ENCODE data around the gene OSBPL2. TPM values are rescaled to one million over a fixed set of nuclear protein-coding genes. Genes with fewer than 3 reads are reported as not detected.

The OSBPL2 gene
- total RNA-seq, 1 experiment from 2014 or later: 36.9 TPM

GRCh38 chr20:62344092-62344491 is 105.8 kb downstream of the OSBPL2 start:
- ChIA-PET RAD21 (ENCODE audit: low non-redundant PET in 1 of 2, low total read pairs in 2 of 2, uncharacterized antibody in 2 of 2, unreplicated experiment in 2 of 2) (no interaction called here), CTCF (interaction anchor here (0.6 kb wide), 1 partner anchor 29 kb away, joined by 3 read pairs; no protein-coding TSS in a partner anchor), POLR2A (no interaction called here)
- Histone ChIP-seq H3K79me2 (ENCODE audit: insufficient read depth, low read length) (peaks cover 5% of the 10 kb centered on the region; the same call in 1 of the 2 replicates), H3K4me1 (ENCODE audit: control insufficient read depth in 1 of 2, insufficient read depth in 2 of 2, low read length in 2 of 2) (no peaks in the 10 kb centered on the region), H3K9me3 (ENCODE audit: control insufficient read depth in 1 of 2, insufficient read depth in 1 of 2, low read depth in 1 of 2, low read length in 2 of 2) (no peaks in the 10 kb centered on the region), H3K36me3 (ENCODE audit: control insufficient read depth in 1 of 2, insufficient read depth in 2 of 2, low read length in 2 of 2) (peaks cover 22 to 48% of the 10 kb centered on the region in 2 experiments; a peak in 3 of 4 replicates), H3K4me3 (replicated peaks in 1 of 2; ENCODE audit: low read depth in 1 of 2, low read length in 2 of 2) (no peak overlapping the region), H3K4me2 (ENCODE audit: low read length) (no peak overlapping the region), H4K20me1 (ENCODE audit: insufficient read depth) (no peaks in the 10 kb centered on the region; the same call in 1 of the 2 replicates), H3K27me3 (ENCODE audit: insufficient read depth, low read length) (no peaks in the 10 kb centered on the region), H3K9ac (ENCODE audit: low read length) (no peak overlapping the region), H2AFZ (ENCODE audit: low read depth, low read length, poor library complexity, severe bottlenecking) (no peak overlapping the region), H3K9me2 (ENCODE audit: insufficient read depth) (no peaks in the 10 kb centered on the region), H3K27ac (ENCODE audit: low read depth, low read length) (no peak overlapping the region)
- TF ChIP-seq ZFX (IDR thresholded peaks at IDR 0.05) (no peak), CTCF (IDR thresholded peaks at IDR 0.05 in 2 of 3, conservative IDR thresholded peaks at IDR 0.05 in 1 of 3; ENCODE audit: borderline replicate concordance in 1 of 3, insufficient read depth in 1 of 3, low read depth in 2 of 3, low read length in 2 of 3) (no peak), POLR2AphosphoS5 (IDR thresholded peaks at IDR 0.05; ENCODE audit: low read depth, low read length) (no peak), ZBTB33 (IDR thresholded peaks at IDR 0.05; ENCODE audit: extremely low read depth, insufficient replicate concordance, low read length) (no peak), EGR1 (IDR thresholded peaks at IDR 0.05; ENCODE audit: low read depth) (no peak), FOSL1 (IDR thresholded peaks at IDR 0.05; ENCODE audit: low read depth) (no peak), SRF (IDR thresholded peaks at IDR 0.05; ENCODE audit: low read depth) (no peak), TCF7L2 (IDR thresholded peaks at IDR 0.05; ENCODE audit: borderline replicate concordance, extremely low read depth, insufficient read depth, insufficient read length) (no peak), EZH2phosphoT487 (IDR thresholded peaks at IDR 0.05; ENCODE audit: borderline replicate concordance) (no peak), MAX (IDR thresholded peaks at IDR 0.05) (no peak), JUND (IDR thresholded peaks at IDR 0.05) (no peak), CBX3 (IDR thresholded peaks at IDR 0.05; ENCODE audit: low read depth) (no peak), ELF1 (IDR thresholded peaks at IDR 0.05; ENCODE audit: borderline replicate concordance, low read depth) (no peak), YY1 (IDR thresholded peaks at IDR 0.05; ENCODE audit: extremely low read depth, insufficient replicate concordance, low read depth, low read length) (no peak), POLR2A (IDR thresholded peaks at IDR 0.05; ENCODE audit: borderline replicate concordance, extremely low read depth, insufficient read depth, insufficient read length) (no peak), ATF3 (IDR thresholded peaks at IDR 0.05) (no peak), EZH2 (IDR thresholded peaks at IDR 0.05) (no peak), SP1 (IDR thresholded peaks at IDR 0.05; ENCODE audit: low read depth) (no peak), REST (IDR thresholded peaks at IDR 0.05; ENCODE audit: low read depth) (no peak), ZNF274 (IDR thresholded peaks at IDR 0.05; ENCODE audit: low read depth, low read length) (no peak)
- no TSS peak for BruUV-seq (replicated peaks)
- DNase-seq (ENCODE audit: low read depth, low spot score): no peak
- ATAC-seq: no peak
- intact Hi-C loops (cut with micrococcal nuclease): no loop called here

All from HCT116 (cell line).